Measurements from ENCODE around the gene NEUROD2.
A peak's percentile ranks its signal among the peaks of the same experiment; 100 is the strongest.

The NEUROD2 gene

GRCh38 chr17:39566094-39566850 lies 41.4 kb downstream of the NEUROD2 start:
- no peak for TF ChIP-seq CTCF (conservative IDR thresholded peaks at IDR 0.05; ENCODE audit: low read depth, low read length)

DNA sequence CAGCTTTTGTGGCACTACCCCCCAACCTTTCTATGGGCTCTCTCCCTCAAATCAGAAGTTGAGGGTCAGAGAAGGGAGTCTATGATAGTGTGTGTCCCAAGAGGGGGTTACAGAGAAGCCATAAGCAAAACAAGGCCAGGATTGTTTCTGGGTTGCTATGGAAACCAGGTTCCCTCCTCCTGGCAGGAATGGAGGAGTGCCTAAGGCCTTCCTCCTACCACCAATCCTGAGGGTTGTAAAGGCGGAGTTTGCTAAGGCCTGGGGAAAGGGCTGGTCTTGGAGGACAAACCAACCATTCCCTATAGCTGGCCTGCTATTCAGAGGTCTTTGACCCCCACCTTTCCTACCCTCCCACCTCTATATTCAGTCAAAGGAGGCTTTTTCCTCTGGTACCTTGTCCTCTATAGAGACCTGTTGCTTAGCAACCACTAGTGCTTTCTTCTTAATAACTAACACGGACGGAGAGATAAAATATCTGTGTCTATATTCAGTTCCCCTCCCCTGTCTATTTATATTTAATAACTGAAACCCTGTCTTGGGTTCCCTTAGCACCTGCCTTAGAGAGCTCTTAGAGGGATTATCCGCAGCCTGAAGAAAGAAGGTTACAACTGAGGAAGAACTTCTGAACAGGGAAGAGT lies 43.4 kb downstream of the NEUROD2 start:
- DNase-seq (ENCODE audit: low read depth), result no peak
- no peak for TF ChIP-seq CTCF (conservative IDR thresholded peaks at IDR 0.05; ENCODE audit: low read depth, low read length)
- H3K4me3 ChIP-seq (ENCODE audit: low read depth, low read length), result no peak overlapping the region

More at GRCh38 chr17:39566094-39566850, 41.4 kb downstream of the NEUROD2 start:
- no peak overlapping the region for H3K4me3 ChIP-seq (ENCODE audit: low read depth, low read length)
- DNase-seq (ENCODE audit: low read depth), result no peak

GRCh38 chr17:39563476-39563875 lies 44.2 kb downstream of the NEUROD2 start:
- H3K4me3 ChIP-seq (ENCODE audit: low read depth, low read length), result no peak overlapping the region
- no peak for TF ChIP-seq CTCF (conservative IDR thresholded peaks at IDR 0.05; ENCODE audit: low read depth, low read length)
- DNase-seq (ENCODE audit: low read depth), result no peak

GRCh38 chr17:39562976-39563375 lies 44.7 kb downstream of the NEUROD2 start:
- no peak for TF ChIP-seq CTCF (conservative IDR thresholded peaks at IDR 0.05; ENCODE audit: low read depth, low read length)
- peak; percentile 14 for DNase-seq (ENCODE audit: low read depth)
- no peak overlapping the region for H3K4me3 ChIP-seq (ENCODE audit: low read depth, low read length)

GRCh38 chr17:39562395-39562794 lies 45.3 kb downstream of the NEUROD2 start:
- H3K4me3 ChIP-seq (ENCODE audit: low read depth, low read length), result no peak overlapping the region

DNA sequence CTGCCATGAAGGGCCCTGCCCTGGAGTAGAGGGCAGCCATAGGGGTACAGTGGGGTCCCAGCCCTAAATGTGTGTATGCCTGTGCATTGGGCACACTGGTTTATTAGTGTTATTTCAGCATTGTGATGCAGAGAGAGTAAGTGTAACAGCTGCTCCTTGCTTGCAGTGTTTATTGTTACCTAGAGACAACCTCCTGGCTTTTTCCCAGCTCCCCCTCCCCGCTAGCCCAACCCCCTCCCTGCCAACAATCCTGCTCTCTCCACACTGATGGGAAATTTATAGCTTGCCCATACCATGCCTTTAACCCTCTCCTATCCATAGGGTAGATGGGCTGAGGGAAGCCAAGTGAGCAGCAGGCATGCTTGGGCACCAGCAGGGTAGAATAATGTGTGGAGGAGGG lies 51.3 kb downstream of the NEUROD2 start:
- no peak for TF ChIP-seq CTCF (conservative IDR thresholded peaks at IDR 0.05; ENCODE audit: low read depth, low read length)
- no peak for DNase-seq (ENCODE audit: low read depth)
- no peak overlapping the region for H3K4me3 ChIP-seq (ENCODE audit: low read depth, low read length)

More at GRCh38 chr17:39562395-39562794, 45.3 kb downstream of the NEUROD2 start:
- DNase-seq (ENCODE audit: low read depth), result no peak
- no peak for TF ChIP-seq CTCF (conservative IDR thresholded peaks at IDR 0.05; ENCODE audit: low read depth, low read length)

Data from choroid plexus epithelial cell (primary cell).